HG03457 (cell line): Measurements from ENCODE around the gene DR1.
"Not testable (repeated sequence)": the region's sequence is repeated elsewhere in the genome, so short reads cannot be mapped to it uniquely, and the experiment has no call there.

Experiments used
- ATAC-seq: cut with Tn5 transposase; IDR thresholded peaks from one replicate; pipeline ENCODE4 v1.9.1; 2021; ENCODE audit warnings: moderate number of reproducible peaks; ENCODE audit not compliant: unreplicated experiment

The DR1 gene

GRCh38 chr1:93374334-93375106 lies 28.8 kb downstream of the DR1 start:
- ATAC-seq: no peak

DNA sequence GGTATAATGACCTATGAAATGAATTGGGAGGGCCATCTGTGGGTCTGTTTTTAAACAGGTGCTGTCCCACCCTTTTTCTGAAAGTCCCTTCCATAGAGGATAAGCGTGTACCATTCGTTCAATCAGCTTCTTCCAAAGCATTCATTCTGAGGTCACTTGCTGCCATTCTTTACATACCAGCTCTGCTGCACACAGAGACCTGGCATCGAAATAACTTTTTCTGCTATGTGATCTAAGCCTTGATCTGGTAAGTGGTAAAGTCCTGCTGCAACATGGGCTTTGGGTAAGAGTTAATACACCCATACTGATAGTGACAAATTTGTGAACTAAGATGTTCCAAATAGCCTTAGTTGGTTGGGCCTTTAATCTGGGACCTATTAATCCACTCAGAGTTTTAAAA lies 38.9 kb downstream of the DR1 start:
- no peak for ATAC-seq

DNA sequence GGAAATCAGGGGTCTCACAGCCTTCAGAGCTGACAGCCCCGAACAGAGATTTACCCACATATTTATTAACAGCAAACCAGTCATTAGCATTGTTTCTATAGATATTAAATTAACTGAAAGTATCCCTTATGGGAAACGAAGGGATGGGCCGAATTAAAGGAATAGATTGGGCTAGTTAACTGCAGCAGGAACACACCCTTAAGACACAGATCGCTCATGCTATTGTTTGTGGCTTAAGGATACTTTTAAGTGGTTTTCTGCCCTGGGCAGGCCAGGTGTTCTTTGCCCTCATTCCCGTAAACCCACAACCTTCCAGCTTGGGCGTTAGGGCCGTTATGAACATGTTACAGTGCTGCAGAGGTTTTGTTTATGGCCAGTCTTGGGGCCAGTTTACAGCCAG lies 40.6 kb downstream of the DR1 start:
- ATAC-seq: not testable (repeated sequence)

DNA sequence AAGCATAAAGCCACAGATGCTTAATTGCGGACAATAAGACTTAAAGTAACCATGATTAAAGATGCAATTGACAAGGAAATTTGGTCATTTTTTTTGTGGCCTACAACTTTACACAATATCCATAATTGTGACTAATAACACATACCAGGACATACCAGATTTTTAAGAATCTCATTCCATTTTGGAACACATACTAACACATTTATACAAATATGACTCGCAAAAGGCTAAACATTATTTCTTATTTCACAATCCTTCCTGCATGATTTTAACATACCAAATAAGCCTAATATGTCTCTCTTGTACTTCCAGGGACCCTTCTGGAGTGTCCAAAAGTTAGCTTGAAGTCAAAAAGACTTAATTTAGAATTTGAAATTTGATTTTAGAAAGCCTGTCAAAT lies 48.8 kb downstream of the DR1 start:
- ATAC-seq: no peak

GRCh38 chr1:93395195-93395594 lies 49.5 kb downstream of the DR1 start:
- ATAC-seq: no peak

DNA sequence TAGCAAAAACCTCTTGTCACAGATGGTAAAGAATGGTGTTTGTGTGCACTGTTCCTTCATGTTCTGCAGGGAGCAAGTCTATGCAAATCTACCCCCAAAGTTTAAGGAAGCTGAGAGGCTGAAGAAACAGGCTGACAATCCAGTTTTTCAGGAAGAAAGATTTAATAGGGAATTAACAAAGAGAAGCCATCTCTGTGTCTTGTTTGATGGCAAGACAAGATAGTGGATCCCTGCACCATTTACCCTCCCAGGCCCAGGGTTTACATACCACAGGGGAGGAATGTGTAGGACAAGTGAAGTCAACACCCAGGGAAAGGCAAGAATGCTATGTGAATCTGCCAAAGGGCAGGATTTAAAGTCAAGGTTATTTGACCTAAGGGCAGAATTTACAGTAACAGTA lies 54.1 kb downstream of the DR1 start:
- no peak for ATAC-seq

DNA sequence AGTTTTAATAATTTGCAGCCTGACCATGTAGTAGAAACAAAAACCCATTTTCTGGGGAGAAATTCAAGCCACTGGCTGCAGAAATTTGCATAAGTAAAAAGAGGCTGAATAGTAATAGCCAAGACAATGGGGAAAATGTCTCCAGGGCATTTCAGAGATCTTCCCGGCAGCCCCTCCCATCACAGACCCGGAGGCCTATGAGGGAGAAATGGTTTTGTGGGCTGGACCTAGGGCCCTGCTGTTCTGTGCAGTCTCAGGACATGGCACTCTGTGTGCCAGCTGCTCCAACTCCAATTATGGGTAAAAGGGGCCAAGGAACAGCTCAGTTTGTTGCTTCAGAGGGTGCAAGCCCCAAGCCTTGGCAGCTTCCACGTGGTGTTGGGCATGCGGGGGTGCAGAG lies 62.5 kb downstream of the DR1 start:
- no peak for ATAC-seq

DNA sequence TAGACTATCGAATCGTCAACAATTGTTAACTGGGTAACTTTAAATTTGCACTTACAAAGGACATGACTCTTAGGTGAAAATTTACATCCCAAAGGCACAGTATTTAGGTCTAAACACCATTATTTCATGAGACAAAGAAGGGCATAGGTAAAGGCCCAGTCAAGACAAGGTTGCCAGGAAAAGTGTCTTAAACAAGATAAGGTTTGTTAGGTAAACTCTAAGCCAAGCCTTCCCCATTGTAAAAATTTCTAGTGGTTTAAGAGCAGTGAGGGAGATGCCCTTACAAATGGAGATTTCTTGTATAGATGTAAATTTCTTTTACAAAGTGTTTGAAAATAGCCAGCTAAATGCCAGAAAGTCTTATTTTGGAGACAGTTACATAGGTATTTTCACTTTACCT lies 65.3 kb downstream of the DR1 start:
- ATAC-seq: no peak

GRCh38 chr1:93414749-93415148 lies 69.0 kb downstream of the DR1 start:
- no peak for ATAC-seq

DNA sequence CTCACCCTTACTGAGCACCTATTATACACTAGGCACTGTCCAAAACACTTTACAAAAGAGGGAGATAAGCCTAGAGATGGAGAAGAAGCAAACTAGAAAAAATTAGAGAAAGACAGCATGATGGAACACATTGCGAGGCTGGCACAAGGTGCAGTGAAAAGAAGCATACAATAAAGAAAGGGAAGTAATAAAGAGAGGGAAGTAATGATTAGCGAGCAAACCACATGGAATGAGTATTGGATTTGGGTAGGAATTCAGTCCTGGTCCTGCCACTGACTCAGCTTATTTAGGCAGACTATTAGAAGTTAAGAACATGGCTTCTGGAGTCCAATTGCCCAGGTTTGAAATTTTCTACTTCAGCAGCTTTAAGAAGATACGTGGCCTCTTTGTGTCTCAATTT lies 69.6 kb downstream of the DR1 start:
- ATAC-seq: no peak

- no peak for ATAC-seq
Observed at GRCh38 chr1:93416183-93416582, 70.5 kb downstream of the DR1 start.
